ENCODE results near the gene ABCC4.

The ABCC4 gene

DNA sequence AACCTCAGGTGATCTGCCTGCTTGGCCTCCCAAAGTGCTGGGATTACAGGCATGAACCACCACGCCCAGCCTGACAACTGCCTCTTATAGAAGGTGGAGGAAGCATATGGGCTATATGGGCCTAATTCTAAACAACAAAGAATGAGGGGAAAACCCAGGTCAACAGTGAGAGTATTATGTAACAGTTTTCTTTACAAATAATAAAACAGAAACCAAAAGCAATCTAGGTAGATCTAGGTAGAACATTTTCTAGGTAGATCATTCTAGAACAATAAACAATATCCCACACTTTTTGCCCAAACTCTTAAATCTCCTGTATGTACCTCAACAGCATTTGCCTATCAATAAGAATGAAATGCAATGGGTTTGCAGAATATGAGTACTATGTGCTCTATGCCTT, 267.4 kb downstream of the ABCC4 start:
- H3K4me3 ChIP-seq (ENCODE audit: low read length): no peak overlapping the region
- H3K36me3 ChIP-seq (ENCODE audit: control insufficient read depth, insufficient read depth, low read length, severe bottlenecking): no peaks in the 10 kb centered on the region
- no peak for DNase-seq (ENCODE audit: low read depth)
- no peaks in the 10 kb centered on the region for H3K27me3 ChIP-seq (replicated peaks; ENCODE audit: control insufficient read depth, insufficient read depth, low read length)
- no peaks in the 10 kb centered on the region for H3K9me3 ChIP-seq (ENCODE audit: control insufficient read depth, low read length)
- H3K4me1 ChIP-seq (ENCODE audit: control insufficient read depth, insufficient read depth, low read length): no peaks in the 10 kb centered on the region
- H3K9ac ChIP-seq (ENCODE audit: low read length): no peak overlapping the region

DNA sequence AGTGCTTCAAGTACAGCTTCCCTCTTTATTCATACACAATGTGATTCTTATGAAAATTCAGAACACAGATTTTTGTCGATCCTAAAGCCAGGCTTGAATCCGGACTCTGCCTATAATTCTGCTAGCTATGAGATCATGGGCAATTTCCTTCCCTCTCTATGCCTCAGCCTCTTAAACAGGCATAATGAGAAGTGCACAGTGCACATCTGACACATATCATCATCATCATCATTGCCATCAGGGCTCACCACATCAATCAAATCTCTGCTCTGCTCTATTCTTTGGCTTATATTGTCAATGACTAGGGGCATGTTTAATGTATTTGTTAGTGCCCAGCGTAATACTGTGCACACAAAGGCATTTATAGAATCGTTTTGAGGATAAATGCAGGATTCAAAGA, 269.1 kb downstream of the ABCC4 start:
- Histone ChIP-seq H3K4me1 (ENCODE audit: control insufficient read depth, insufficient read depth, low read length) (no peaks in the 10 kb centered on the region), H3K9me3 (ENCODE audit: control insufficient read depth, low read length) (peaks cover 5% of the 10 kb centered on the region), H3K9ac (ENCODE audit: low read length) (no peak overlapping the region), H3K4me3 (ENCODE audit: low read length) (no peak overlapping the region), H3K36me3 (ENCODE audit: control insufficient read depth, insufficient read depth, low read length, severe bottlenecking) (no peaks in the 10 kb centered on the region), H3K27me3 (replicated peaks; ENCODE audit: control insufficient read depth, insufficient read depth, low read length) (no peaks in the 10 kb centered on the region)
- no peak for DNase-seq (ENCODE audit: low read depth)

DNA sequence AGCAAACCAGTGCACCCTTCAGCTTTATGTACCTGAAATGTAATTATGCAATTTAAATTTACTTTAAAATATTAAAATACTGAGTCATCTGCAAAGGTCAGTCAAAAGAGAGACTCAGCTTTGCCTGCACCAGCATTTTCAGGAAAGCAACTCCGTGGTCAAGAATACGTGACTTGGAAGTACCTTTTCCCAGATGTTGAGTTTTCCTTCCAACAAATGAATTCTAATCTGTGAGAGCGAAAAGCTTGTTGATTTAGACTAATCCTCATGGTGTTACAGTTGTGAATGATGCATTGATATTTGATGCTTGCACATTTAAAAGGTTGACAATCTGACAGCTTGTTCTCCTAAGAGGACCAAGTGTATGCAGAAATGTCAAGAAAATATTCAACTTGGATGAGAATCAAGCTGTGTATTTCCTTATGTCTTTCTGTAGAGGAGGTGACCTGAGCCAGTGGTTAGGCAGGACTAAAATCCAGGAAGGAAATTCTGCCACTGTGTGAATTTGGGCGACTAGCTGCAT, 270.4 kb downstream of the ABCC4 start:
- Histone ChIP-seq H3K9ac (ENCODE audit: low read length) (no peak overlapping the region), H3K4me3 (ENCODE audit: low read length) (no peak overlapping the region), H3K27me3 (replicated peaks; ENCODE audit: control insufficient read depth, insufficient read depth, low read length) (no peaks in the 10 kb centered on the region), H3K36me3 (ENCODE audit: control insufficient read depth, insufficient read depth, low read length, severe bottlenecking) (no peaks in the 10 kb centered on the region), H3K9me3 (ENCODE audit: control insufficient read depth, low read length) (peaks cover 5% of the 10 kb centered on the region), H3K4me1 (ENCODE audit: control insufficient read depth, insufficient read depth, low read length) (no peaks in the 10 kb centered on the region)
- DNase-seq (ENCODE audit: low read depth): no peak

DNA sequence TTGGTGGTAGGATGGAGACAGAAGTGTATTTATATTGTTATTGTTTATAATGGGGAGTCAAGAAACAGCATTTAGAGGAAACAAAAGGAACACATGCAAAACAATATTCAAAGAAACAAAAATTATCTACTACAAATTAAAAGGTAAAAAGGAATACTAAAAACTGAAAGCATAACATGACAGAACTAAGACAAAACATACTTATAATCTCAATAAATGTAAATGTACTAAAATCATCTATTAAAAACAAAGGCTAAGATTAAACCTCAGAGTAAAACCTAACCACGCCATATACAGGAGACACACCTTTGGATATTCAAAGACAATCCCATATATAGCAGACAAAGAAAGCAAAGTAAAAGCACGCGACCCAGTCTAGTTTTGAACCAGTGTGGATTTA, 273.6 kb downstream of the ABCC4 start:
- H3K9ac ChIP-seq (ENCODE audit: low read length): no peak overlapping the region
- peaks cover 5% of the 10 kb centered on the region for H3K9me3 ChIP-seq (ENCODE audit: control insufficient read depth, low read length)
- no peaks in the 10 kb centered on the region for H3K36me3 ChIP-seq (ENCODE audit: control insufficient read depth, insufficient read depth, low read length, severe bottlenecking)
- H3K4me1 ChIP-seq (ENCODE audit: control insufficient read depth, insufficient read depth, low read length): no peaks in the 10 kb centered on the region
- DNase-seq (ENCODE audit: low read depth): no peak
- H3K4me3 ChIP-seq (ENCODE audit: low read length): no peak overlapping the region
- no peaks in the 10 kb centered on the region for H3K27me3 ChIP-seq (replicated peaks; ENCODE audit: control insufficient read depth, insufficient read depth, low read length)

DNA sequence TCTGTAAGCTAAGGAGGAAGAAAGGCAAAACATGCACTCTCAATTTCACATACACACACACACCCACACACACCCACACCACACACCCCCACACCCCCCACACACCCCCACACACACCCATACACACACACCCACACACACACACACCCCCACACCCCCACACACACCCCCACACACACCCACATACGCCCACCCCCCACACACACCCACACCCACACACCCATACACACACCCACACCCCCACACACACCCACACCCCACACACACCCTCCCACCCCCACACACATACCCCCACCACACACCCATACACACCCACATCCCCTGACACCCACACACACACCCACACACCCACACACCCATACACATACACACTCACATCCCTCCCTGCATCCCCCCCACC, 276.1 kb downstream of the ABCC4 start:
- no peaks in the 10 kb centered on the region for H3K36me3 ChIP-seq (ENCODE audit: control insufficient read depth, insufficient read depth, low read length, severe bottlenecking)
- no peaks in the 10 kb centered on the region for H3K27me3 ChIP-seq (replicated peaks; ENCODE audit: control insufficient read depth, insufficient read depth, low read length)
- no peak for DNase-seq (ENCODE audit: low read depth)
- no peak overlapping the region for H3K4me3 ChIP-seq (ENCODE audit: low read length)
- no peak overlapping the region for H3K9ac ChIP-seq (ENCODE audit: low read length)
- no peaks in the 10 kb centered on the region for H3K4me1 ChIP-seq (ENCODE audit: control insufficient read depth, insufficient read depth, low read length)
- H3K9me3 ChIP-seq (ENCODE audit: control insufficient read depth, low read length): peaks cover 5% of the 10 kb centered on the region

DNA sequence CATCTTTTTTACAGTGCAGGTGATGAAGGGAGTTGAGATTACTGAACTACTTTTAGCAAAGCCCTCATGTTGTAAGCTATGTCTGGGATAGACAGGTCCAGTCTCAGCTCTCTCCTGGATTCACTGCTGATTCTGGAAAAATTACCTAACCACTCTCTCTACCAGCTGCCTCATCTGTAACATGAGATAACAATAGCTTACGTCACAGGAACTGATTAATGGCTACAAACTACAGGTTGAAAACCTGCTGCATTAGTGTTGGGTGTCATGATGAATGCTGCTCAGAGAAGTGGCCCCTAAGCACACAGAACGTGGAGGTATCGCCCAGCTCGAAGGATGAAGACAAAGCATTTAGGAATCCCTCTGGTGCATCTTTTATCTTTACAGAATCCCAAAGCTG, 277.8 kb downstream of the ABCC4 start:
- DNase-seq (ENCODE audit: low read depth): no peak
- no peaks in the 10 kb centered on the region for H3K36me3 ChIP-seq (ENCODE audit: control insufficient read depth, insufficient read depth, low read length, severe bottlenecking)
- no peak overlapping the region for H3K4me3 ChIP-seq (ENCODE audit: low read length)
- H3K9ac ChIP-seq (ENCODE audit: low read length): no peak overlapping the region
- H3K27me3 ChIP-seq (replicated peaks; ENCODE audit: control insufficient read depth, insufficient read depth, low read length): no peaks in the 10 kb centered on the region
- peaks cover 5% of the 10 kb centered on the region for H3K9me3 ChIP-seq (ENCODE audit: control insufficient read depth, low read length)
- H3K4me1 ChIP-seq (ENCODE audit: control insufficient read depth, insufficient read depth, low read length): no peaks in the 10 kb centered on the region

DNA sequence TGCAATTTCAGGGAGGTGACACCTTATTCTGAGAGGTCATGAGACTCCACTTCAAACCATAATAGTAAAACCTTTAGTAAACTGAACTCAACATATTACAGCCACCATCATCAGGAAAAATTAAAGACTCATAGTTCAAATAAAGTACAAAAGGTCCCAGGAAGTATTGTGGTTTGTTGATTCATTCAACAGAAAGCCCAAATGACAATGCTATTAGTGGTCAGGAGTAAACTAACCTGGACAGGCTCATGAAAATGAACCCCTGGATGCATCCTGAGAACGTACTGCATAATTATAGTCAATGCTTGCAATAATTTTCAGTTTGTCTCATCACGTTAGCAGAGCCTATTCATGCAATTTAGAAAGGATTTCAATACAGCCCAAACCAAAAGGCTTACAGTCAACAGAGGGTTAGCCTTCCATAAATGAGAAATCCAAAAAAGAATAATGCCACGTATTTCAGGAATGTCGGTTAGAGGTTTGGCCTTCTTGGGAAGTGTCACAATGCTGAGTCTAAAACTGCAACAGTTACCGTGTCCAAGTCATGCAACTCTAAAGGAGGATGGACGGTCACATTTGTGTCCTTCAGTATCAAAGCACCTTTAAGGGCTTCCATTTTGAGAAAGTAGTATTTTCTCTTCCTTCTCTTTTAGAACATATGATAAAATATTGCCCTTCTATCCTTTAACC, 280.8 kb downstream of the ABCC4 start:
- H3K4me1 ChIP-seq (ENCODE audit: control insufficient read depth, insufficient read depth, low read length): no peaks in the 10 kb centered on the region
- H3K27me3 ChIP-seq (replicated peaks; ENCODE audit: control insufficient read depth, insufficient read depth, low read length): no peaks in the 10 kb centered on the region
- H3K9me3 ChIP-seq (ENCODE audit: control insufficient read depth, low read length): no peaks in the 10 kb centered on the region
- DNase-seq (ENCODE audit: low read depth): no peak
- H3K4me3 ChIP-seq (ENCODE audit: low read length): no peak overlapping the region
- no peaks in the 10 kb centered on the region for H3K36me3 ChIP-seq (ENCODE audit: control insufficient read depth, insufficient read depth, low read length, severe bottlenecking)
- no peak overlapping the region for H3K9ac ChIP-seq (ENCODE audit: low read length)

DNA sequence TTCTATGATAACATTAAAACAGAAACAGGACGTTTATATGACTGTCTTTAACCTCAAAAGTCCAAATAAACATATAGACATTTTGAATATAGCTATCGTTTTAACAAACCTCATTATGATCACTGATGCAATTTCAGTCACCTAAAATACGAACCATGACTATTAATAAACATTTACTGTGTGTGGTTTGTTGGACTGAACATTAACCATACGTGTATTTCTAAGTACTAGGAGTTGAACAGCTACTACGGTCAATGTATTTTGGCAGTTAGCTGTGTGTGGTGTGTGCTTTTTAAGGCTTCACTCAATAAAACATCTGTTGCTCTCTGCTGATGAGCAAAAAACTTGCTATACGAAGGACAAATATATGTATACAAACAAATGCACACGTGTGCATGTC, 281.4 kb downstream of the ABCC4 start:
- H3K36me3 ChIP-seq (ENCODE audit: control insufficient read depth, insufficient read depth, low read length, severe bottlenecking): no peaks in the 10 kb centered on the region
- no peak overlapping the region for H3K9ac ChIP-seq (ENCODE audit: low read length)
- H3K4me3 ChIP-seq (ENCODE audit: low read length): no peak overlapping the region
- no peak for DNase-seq (ENCODE audit: low read depth)
- no peaks in the 10 kb centered on the region for H3K27me3 ChIP-seq (replicated peaks; ENCODE audit: control insufficient read depth, insufficient read depth, low read length)
- H3K9me3 ChIP-seq (ENCODE audit: control insufficient read depth, low read length): no peaks in the 10 kb centered on the region
- H3K4me1 ChIP-seq (ENCODE audit: control insufficient read depth, insufficient read depth, low read length): no peaks in the 10 kb centered on the region

DNA sequence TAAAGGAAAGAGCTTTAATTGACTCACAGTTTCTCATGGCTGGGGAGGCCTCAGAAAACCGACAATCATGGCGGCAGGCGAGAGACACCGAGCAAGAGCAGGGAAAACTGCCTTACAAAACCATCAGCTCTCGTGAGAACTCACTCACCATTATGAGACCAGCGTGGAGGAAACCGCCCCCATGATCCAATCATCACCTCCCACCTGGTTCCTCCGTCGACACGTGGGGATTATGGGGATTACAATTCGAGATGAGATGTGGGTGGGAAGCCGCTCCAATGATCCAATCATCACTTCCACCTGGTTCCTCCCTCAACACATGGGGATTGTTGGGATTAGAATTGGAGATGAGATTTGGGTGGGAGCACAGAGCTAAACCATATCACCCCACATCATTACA, 293.9 kb downstream of the ABCC4 start:
- H3K36me3 ChIP-seq (ENCODE audit: control insufficient read depth, insufficient read depth, low read length, severe bottlenecking): no peaks in the 10 kb centered on the region
- H3K4me1 ChIP-seq (ENCODE audit: control insufficient read depth, insufficient read depth, low read length): peaks cover 11% of the 10 kb centered on the region
- no peaks in the 10 kb centered on the region for H3K9me3 ChIP-seq (ENCODE audit: control insufficient read depth, low read length)
- no peak overlapping the region for H3K9ac ChIP-seq (ENCODE audit: low read length)
- DNase-seq (ENCODE audit: low read depth): no peak
- no peaks in the 10 kb centered on the region for H3K27me3 ChIP-seq (replicated peaks; ENCODE audit: control insufficient read depth, insufficient read depth, low read length)
- H3K4me3 ChIP-seq (ENCODE audit: low read length): no peak overlapping the region

DNA sequence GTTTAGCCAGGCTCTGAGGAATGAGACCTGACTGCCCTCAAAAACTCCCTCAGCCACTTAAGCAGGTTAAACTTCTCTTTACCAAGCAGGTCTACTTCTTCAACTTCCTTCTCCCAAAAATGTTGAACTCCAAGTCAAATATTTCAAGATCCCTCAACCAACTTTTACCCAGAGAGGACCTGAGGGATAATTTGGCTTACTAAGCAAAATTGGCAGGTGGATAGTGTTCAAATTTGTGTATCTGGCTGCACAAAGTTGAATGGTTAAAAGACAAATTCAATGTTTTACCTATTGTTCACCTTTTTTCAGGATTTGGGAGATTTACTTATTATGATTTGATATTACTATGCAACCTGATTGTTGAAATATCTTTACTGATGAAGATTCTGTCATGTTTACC, 296.0 kb downstream of the ABCC4 start:
- no peaks in the 10 kb centered on the region for H3K9me3 ChIP-seq (ENCODE audit: control insufficient read depth, low read length)
- no peak overlapping the region for H3K4me3 ChIP-seq (ENCODE audit: low read length)
- H3K4me1 ChIP-seq (ENCODE audit: control insufficient read depth, insufficient read depth, low read length): peaks cover 11% of the 10 kb centered on the region
- DNase-seq (ENCODE audit: low read depth): no peak
- H3K9ac ChIP-seq (ENCODE audit: low read length): no peak overlapping the region
- no peaks in the 10 kb centered on the region for H3K27me3 ChIP-seq (replicated peaks; ENCODE audit: control insufficient read depth, insufficient read depth, low read length)
- no peaks in the 10 kb centered on the region for H3K36me3 ChIP-seq (ENCODE audit: control insufficient read depth, insufficient read depth, low read length, severe bottlenecking)

DNA sequence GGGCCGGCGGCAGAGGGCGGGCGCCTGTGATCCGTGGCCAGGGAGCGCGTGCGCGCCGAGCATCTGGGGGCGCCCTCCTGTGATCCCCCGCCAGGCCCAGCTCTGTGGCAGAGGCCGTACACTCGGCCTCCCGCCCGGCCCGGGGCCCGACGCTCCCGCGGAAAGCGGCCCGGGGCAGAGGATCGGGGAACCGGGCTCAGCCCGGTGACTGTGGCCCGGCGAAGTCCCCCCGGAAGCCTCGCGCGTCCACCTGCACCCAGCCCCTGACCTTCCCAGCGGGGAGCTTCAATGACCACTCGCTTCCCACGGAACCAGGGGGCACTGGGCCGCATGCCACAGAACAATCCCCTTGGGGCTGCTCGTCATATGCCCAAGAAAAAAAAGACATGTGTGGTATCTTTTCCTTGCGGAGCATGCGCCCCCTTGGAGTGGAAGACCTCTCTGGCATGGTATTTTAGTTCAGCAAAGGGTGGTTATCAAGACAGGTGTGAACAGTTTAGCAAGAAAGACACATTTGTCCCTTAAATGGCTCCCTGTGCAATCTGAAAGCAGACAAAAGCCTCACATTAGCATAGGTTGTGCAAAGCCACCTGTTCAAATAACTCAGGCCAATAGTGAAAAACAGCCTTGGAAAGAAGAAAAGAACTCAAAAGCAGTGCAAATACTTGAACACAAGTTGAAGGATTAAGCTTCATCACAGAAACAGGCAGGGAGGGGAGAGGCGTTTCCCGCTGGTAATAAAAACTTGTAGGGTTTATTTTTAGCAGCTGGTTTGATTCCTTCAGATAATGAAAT, 298.0 kb downstream of the ABCC4 start:
- no peak for DNase-seq (ENCODE audit: low read depth)
- no peaks in the 10 kb centered on the region for H3K27me3 ChIP-seq (replicated peaks; ENCODE audit: control insufficient read depth, insufficient read depth, low read length)
- H3K4me1 ChIP-seq (ENCODE audit: control insufficient read depth, insufficient read depth, low read length): peaks cover 11% of the 10 kb centered on the region
- H3K9ac ChIP-seq (ENCODE audit: low read length): peak overlapping the region; percentile 35
- H3K9me3 ChIP-seq (ENCODE audit: control insufficient read depth, low read length): no peaks in the 10 kb centered on the region
- H3K4me3 ChIP-seq (ENCODE audit: low read length): peak overlapping the region; percentile 60
- H3K36me3 ChIP-seq (ENCODE audit: control insufficient read depth, insufficient read depth, low read length, severe bottlenecking): no peaks in the 10 kb centered on the region
